ENCODE data around the gene E2F4.

DNA sequence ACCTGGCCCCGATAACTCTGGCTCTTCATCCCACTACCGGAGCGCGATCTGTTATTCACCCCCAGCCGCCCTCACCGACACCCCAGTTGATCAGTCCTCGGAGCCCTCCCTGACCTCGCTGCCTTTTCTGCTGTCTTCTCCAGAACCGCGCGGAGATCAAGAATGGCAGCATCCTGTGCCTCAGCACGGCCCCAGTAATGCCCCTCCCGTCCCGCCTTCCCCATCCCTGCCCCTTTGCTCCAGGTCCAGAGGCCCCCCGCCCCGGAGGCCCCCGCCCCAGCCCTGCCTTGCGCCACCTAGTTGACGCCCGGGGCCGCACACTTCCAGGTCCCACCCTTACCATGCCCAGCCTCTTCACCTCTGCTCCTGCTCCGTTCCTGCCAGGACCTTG, 7.8 kb downstream of the E2F4 start:
- TF ChIP-seq, protein P1, sequence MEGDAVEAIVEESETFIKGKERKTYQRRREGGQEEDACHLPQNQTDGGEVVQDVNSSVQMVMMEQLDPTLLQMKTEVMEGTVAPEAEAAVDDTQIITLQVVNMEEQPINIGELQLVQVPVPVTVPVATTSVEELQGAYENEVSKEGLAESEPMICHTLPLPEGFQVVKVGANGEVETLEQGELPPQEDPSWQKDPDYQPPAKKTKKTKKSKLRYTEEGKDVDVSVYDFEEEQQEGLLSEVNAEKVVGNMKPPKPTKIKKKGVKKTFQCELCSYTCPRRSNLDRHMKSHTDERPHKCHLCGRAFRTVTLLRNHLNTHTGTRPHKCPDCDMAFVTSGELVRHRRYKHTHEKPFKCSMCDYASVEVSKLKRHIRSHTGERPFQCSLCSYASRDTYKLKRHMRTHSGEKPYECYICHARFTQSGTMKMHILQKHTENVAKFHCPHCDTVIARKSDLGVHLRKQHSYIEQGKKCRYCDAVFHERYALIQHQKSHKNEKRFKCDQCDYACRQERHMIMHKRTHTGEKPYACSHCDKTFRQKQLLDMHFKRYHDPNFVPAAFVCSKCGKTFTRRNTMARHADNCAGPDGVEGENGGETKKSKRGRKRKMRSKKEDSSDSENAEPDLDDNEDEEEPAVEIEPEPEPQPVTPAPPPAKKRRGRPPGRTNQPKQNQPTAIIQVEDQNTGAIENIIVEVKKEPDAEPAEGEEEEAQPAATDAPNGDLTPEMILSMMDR (IDR thresholded peaks at IDR 0.05; ENCODE audit: poor library complexity): no peak
- no peak for TF ChIP-seq EZH2 (IDR thresholded peaks at IDR 0.05; ENCODE audit: borderline replicate concordance)
- no peak for TF ChIP-seq EZH2phosphoT487 (IDR thresholded peaks at IDR 0.05; ENCODE audit: low read depth, severe bottlenecking, unreplicated experiment)
